ENCODE results near the gene COA3. TPM values are rescaled to one million over a fixed set of nuclear protein-coding genes. Genes with fewer than 3 reads are reported as not detected.
"Not testable (repeated sequence)": the region's sequence is repeated elsewhere in the genome, so short reads cannot be mapped to it uniquely, and the experiment has no call there.

Gene COA3
- total RNA-seq, 2 experiments from 2014 or later = 43.7 to 48.2 TPM

- CTCF ChIA-PET = interaction anchor here (1.0 to 4.2 kb wide), 7 partner anchors 9 to 195 kb away, joined by 3 to 57 read pairs (median 6); partner anchors contain the start of genes BECN1, PSMC3IP and RAMP2
- Mint-ChIP-seq H3K36me3 (peaks cover 25% of the 10 kb centered on the region), H3K4me3 (peak within 1 kb of the TSS; percentile 99), H3K4me1 (peaks cover 35% of the 10 kb centered on the region), H3K27me3 (no peaks in the 10 kb centered on the region), H3K27ac (peak within 1 kb of the TSS; percentile 98), H3K9me3 (ENCODE audit: low read depth) (no peaks in the 10 kb centered on the region)
- peak; percentile 97 for ATAC-seq
- DNase-seq = peak; percentile 84
Measured at GRCh38 chr17:42773290-42774035, 25.0 kb downstream of the COA3 start, which contains the start of gene VPS25. Gene VPS25, plus strand, starts transcription at chr17:42773449. Its CDS starts 27 bp downstream, at chr17:42773476.

DNA sequence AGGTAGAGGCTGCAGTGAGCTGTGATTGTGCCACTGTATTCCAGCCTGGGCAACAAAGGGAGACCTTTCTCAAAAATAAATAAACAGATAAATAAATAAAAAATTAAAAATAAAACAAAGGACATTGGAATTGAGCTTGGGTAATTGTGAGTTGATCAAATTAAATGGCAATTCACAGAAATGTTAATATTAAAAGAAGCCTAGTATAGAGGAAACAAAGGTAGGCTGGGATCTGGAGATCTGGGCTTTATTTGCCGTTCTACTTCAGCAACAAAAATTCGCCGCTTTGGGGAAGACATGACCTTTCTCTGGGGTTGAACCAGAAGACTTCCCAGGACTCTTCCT lies 25.6 kb downstream of the COA3 start:
- H3K36me3 Mint-ChIP-seq = peaks cover 22% of the 10 kb centered on the region
- CTCF ChIA-PET = interaction anchor here (1.0 to 4.2 kb wide), 5 partner anchors 9 to 194 kb away, joined by 3 to 57 read pairs (median 6); partner anchors contain the start of genes PSMC3IP and RAMP2
- DNase-seq = no peak
- H3K4me1 Mint-ChIP-seq = peaks cover 35% of the 10 kb centered on the region
- H3K27me3 Mint-ChIP-seq = peaks cover 2% of the 10 kb centered on the region
- ATAC-seq = no peak
- peak overlapping the region; percentile 99 for H3K4me3 Mint-ChIP-seq
- H3K9me3 Mint-ChIP-seq (ENCODE audit: low read depth) = no peaks in the 10 kb centered on the region
- peak overlapping the region; percentile 98 for H3K27ac Mint-ChIP-seq

- ATAC-seq; H3K36me3 Mint-ChIP-seq; DNase-seq; H3K4me3 Mint-ChIP-seq; H3K9me3 Mint-ChIP-seq (ENCODE audit: low read depth); H3K27ac Mint-ChIP-seq: not testable (repeated sequence)
- Mint-ChIP-seq H3K4me1 (peaks cover 28% of the 10 kb centered on the region), H3K27me3 (peaks cover 16% of the 10 kb centered on the region)
- CTCF ChIA-PET = interaction anchor here (1.3 to 1.4 kb wide), 3 partner anchors 9 to 192 kb away, joined by 3 to 5 read pairs (median 3); partner anchors contain the start of genes PSMC3IP and RAMP2
Measured at GRCh38 chr17:42769964-42770363, 28.5 kb downstream of the COA3 start.

DNA sequence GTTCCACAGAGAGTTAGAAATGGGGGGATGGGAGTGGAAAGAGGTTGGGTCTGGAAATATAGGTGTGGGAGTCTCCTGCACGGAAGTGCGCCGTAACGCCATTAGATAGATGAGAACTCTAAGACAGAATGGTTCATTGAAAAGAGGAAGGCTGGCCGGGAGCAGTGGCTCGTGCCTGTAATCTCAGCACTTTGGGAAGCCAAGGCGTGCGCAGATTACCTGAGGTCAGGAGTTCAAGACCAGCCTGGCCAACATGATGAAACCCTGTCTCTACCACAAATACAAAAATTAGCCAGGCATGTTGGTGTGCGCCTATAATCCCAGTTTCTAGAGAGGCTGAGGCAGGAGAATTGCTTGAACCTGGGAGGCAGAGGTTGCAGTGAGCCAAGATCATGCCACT lies 30.5 kb downstream of the COA3 start:
- CTCF ChIA-PET; H3K27ac Mint-ChIP-seq; ATAC-seq; DNase-seq; H3K36me3 Mint-ChIP-seq; H3K4me3 Mint-ChIP-seq; H3K9me3 Mint-ChIP-seq (ENCODE audit: low read depth): not testable (repeated sequence)
- H3K4me1 Mint-ChIP-seq = peaks cover 10% of the 10 kb centered on the region
- H3K27me3 Mint-ChIP-seq = peaks cover 22% of the 10 kb centered on the region

DNA sequence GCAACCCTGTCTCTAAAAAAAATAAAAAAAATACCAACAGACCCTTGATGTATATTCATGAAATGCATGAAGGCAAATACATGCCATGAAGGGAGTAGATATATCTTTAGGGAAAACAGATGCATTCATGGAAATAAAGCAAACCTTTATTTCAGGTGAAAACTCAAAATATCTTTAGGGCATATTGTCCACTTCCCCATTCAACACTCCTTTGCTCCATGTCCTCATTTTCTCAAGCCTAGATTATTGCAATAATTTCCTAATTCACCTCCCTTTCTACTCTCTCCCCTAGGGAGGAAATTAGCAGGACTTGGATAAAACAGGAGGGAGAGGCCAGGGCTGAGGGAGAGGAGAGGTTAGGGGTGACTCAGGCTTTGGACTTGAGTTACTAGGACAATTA lies 31.0 kb downstream of the COA3 start:
- CTCF ChIA-PET = interaction anchor here (1.6 kb wide), 1 partner anchor 189 kb away, joined by 5 read pairs; the partner anchor contains the start of gene PSMC3IP
- no peaks in the 10 kb centered on the region for H3K9me3 Mint-ChIP-seq (ENCODE audit: low read depth)
- DNase-seq (no peak), ATAC-seq (no peak)
- H3K27me3 Mint-ChIP-seq = peaks cover 27% of the 10 kb centered on the region
- no peak overlapping the region for H3K4me3 Mint-ChIP-seq
- peaks cover 7% of the 10 kb centered on the region for H3K4me1 Mint-ChIP-seq
- no peaks in the 10 kb centered on the region for H3K36me3 Mint-ChIP-seq
- H3K27ac Mint-ChIP-seq = no peak overlapping the region

DNA sequence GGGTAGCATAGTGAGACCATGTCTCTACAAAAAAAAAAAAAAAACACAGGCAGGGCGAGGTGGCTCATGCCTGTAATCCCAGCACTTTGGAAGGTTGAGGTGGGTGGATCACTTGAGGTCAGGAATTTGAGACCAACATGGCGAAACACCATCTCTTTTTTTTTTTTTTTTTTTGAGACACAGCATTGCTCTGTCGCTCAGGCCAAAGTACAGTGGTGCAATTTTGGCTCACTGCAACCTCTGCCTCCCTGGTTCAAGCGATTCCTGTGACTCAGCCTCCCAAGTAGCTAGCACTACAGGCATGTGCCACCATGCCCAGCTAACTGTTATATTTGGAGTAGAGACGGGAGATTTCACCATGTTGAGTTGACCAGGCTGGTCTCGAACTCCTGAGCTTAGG lies 32.4 kb downstream of the COA3 start:
- Mint-ChIP-seq H3K4me3 (no peak overlapping the region), H3K27ac (no peak overlapping the region), H3K27me3 (peaks cover 39% of the 10 kb centered on the region), H3K9me3 (ENCODE audit: low read depth) (no peaks in the 10 kb centered on the region), H3K36me3 (no peaks in the 10 kb centered on the region), H3K4me1 (no peaks in the 10 kb centered on the region)
- DNase-seq (no peak), ATAC-seq (no peak)
- CTCF ChIA-PET = interaction anchor here (1.6 kb wide), 1 partner anchor 188 kb away, joined by 5 read pairs; the partner anchor contains the start of gene PSMC3IP

GRCh38 chr17:42761638-42762037 lies 36.9 kb downstream of the COA3 start:
- peaks cover 3% of the 10 kb centered on the region for H3K4me1 Mint-ChIP-seq
- H3K36me3 Mint-ChIP-seq = no peaks in the 10 kb centered on the region
- CTCF ChIA-PET = interaction anchor here (0.8 to 5.6 kb wide), 8 partner anchors 12 to 182 kb away, joined by 3 to 110 read pairs (median 5); partner anchors contain the start of genes PLEKHH3, PSMC3IP, RETREG3 and VPS25
- H3K27ac Mint-ChIP-seq = no peak overlapping the region
- no peaks in the 10 kb centered on the region for H3K9me3 Mint-ChIP-seq (ENCODE audit: low read depth)
- no peak for DNase-seq
- peaks cover 56% of the 10 kb centered on the region for H3K27me3 Mint-ChIP-seq
- no peak overlapping the region for H3K4me3 Mint-ChIP-seq
- ATAC-seq = no peak

- DNase-seq (no peak), ATAC-seq (peak; percentile 42)
- Mint-ChIP-seq H3K36me3 (no peaks in the 10 kb centered on the region), H3K27ac (no peak within 1 kb of the TSS), H3K9me3 (ENCODE audit: low read depth) (no peaks in the 10 kb centered on the region), H3K27me3 (peaks cover 60% of the 10 kb centered on the region), H3K4me1 (peaks cover 3% of the 10 kb centered on the region), H3K4me3 (no peak within 1 kb of the TSS)
- CTCF ChIA-PET = interaction anchor here (0.8 to 5.6 kb wide), 9 partner anchors 9 to 212 kb away, joined by 3 to 110 read pairs (median 4); partner anchors contain the start of genes PLEKHH3, PSMC3IP, RETREG3 and VPS25
Measured at GRCh38 chr17:42760652-42761581, 37.6 kb downstream of the COA3 start, which contains the start of gene RAMP2. Gene RAMP2, plus strand, starts transcription at chr17:42761227. Its CDS starts 35 bp downstream, at chr17:42761262.

DNA sequence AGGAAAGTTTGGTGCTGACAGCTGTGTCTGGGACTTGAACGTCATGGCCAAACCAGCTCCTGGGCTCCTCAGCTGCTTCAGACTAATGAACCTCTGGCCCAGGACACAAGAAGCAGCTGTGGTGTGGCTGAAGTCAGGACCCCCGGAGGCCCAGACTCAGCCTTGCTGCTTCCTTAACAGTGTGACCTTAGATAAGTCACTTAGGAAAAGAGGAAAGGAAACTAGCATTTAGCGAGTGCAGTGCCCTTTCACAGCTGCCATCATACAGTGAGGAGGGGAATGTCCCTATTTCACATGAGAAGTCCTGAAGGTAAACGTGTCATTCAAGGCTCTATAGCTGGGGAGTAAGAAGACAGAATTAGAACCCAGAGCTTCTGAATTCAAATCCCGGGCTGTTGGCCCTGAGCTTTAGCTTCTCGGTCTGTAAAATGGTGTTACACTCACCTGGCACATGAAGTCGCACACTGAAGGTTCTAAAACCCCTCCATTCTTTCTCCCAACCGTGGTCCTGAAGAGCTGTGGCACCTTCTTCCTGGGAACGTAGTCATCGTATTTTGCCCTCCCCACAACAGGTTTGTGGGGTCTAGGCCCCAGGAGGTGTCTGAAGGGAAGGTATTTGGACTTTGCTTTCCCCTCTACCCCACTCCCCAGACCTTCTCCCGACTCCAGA lies 38.4 kb downstream of the COA3 start:
- no peak overlapping the region for H3K27ac Mint-ChIP-seq
- no peaks in the 10 kb centered on the region for H3K36me3 Mint-ChIP-seq
- peaks cover 60% of the 10 kb centered on the region for H3K27me3 Mint-ChIP-seq
- H3K9me3 Mint-ChIP-seq (ENCODE audit: low read depth) = no peaks in the 10 kb centered on the region
- no peak overlapping the region for H3K4me3 Mint-ChIP-seq
- DNase-seq (no peak), ATAC-seq (no peak)
- H3K4me1 Mint-ChIP-seq = peaks cover 3% of the 10 kb centered on the region
- CTCF ChIA-PET = interaction anchor here (0.9 to 5.6 kb wide), 7 partner anchors 10 to 211 kb away, joined by 3 to 110 read pairs (median 4); partner anchors contain the start of genes PSMC3IP and VPS25

DNA sequence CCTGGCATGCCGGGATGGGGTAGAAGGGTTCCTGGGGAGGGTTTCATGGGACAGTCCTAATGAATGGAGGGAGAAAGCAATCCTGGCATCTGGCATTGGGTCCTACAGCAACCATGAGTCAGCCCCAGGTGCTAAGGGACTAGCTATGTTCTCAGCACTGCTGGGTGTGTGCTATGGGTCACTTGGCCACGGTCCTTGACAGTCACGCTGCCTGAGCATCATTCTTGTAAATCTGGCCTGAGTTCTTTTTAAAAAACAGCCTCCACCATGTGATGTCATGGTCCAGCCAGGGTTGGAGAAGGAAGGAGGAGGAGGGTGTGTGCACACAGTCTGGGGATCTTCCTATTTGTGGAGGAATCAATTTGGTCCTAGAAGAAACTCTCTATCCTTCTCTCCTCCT lies 43.7 kb downstream of the COA3 start:
- Mint-ChIP-seq H3K27me3 (peaks cover 62% of the 10 kb centered on the region), H3K4me3 (no peak overlapping the region), H3K9me3 (ENCODE audit: low read depth) (no peaks in the 10 kb centered on the region), H3K36me3 (no peaks in the 10 kb centered on the region), H3K4me1 (no peaks in the 10 kb centered on the region), H3K27ac (no peak overlapping the region)
- CTCF ChIA-PET = interaction anchor here (1.0 to 1.5 kb wide), 3 partner anchors 9 to 177 kb away, joined by 3 to 7 read pairs (median 7); partner anchors contain the start of gene PSMC3IP
- ATAC-seq (no peak), DNase-seq (no peak)

- Mint-ChIP-seq H3K4me3 (no peak overlapping the region), H3K27ac (no peak overlapping the region), H3K27me3 (peaks cover 63% of the 10 kb centered on the region), H3K4me1 (no peaks in the 10 kb centered on the region), H3K36me3 (no peaks in the 10 kb centered on the region), H3K9me3 (ENCODE audit: low read depth) (no peaks in the 10 kb centered on the region)
- ATAC-seq (no peak), DNase-seq (no peak)
- CTCF ChIA-PET = interaction anchor here (2.8 kb wide), 1 partner anchor 12 kb away, joined by 11 read pairs; no protein-coding TSS in a partner anchor
Measured at GRCh38 chr17:42751628-42752027, 46.9 kb downstream of the COA3 start.

DNA sequence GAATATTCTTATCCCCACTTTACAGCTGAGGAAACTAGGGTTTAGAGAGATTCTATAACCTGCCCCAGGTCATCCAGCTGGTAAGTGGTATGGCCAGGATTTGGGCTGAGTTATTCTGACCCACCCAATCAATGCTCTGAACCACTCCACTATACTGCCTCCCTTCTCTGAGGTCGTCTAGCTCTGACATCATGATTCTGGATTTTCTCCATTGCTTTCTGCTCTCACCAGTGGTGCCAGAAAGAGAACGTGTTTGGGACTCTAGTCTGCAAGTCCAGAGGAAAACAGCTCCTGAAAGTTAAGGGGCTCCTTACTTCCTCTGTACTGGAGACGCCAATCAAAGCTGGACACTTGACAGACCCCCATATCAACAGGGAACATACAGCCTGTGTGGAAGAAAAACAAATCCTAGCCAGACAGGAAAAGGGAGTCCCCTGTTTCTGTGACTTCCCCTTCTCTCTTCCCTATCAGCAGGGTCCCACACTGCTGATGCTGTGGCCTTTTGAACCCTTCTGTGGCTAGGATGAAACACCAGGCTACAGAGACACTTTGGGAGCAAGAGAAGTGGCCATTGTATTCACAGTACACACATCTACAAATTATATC lies 47.7 kb downstream of the COA3 start:
- CTCF ChIA-PET = interaction anchor here (1.5 to 2.8 kb wide), 3 partner anchors 10 to 28 kb away, joined by 3 to 11 read pairs (median 6); partner anchors contain the start of gene RAMP2

More for the DNA sequence above, 47.7 kb downstream of the COA3 start:
- Mint-ChIP-seq H3K4me1 (no peaks in the 10 kb centered on the region), H3K27me3 (peaks cover 64% of the 10 kb centered on the region), H3K36me3 (no peaks in the 10 kb centered on the region), H3K4me3 (no peak overlapping the region), H3K9me3 (ENCODE audit: low read depth) (no peaks in the 10 kb centered on the region), H3K27ac (no peak overlapping the region)
- ATAC-seq = no peak
- DNase-seq = no peak
